Measurements from ENCODE around the gene NAV2.

NAV2 gene

GRCh38 chr11:19779740-19780139, 67.1 kb downstream of the NAV2 start:
- TF ChIP-seq, protein P1, sequence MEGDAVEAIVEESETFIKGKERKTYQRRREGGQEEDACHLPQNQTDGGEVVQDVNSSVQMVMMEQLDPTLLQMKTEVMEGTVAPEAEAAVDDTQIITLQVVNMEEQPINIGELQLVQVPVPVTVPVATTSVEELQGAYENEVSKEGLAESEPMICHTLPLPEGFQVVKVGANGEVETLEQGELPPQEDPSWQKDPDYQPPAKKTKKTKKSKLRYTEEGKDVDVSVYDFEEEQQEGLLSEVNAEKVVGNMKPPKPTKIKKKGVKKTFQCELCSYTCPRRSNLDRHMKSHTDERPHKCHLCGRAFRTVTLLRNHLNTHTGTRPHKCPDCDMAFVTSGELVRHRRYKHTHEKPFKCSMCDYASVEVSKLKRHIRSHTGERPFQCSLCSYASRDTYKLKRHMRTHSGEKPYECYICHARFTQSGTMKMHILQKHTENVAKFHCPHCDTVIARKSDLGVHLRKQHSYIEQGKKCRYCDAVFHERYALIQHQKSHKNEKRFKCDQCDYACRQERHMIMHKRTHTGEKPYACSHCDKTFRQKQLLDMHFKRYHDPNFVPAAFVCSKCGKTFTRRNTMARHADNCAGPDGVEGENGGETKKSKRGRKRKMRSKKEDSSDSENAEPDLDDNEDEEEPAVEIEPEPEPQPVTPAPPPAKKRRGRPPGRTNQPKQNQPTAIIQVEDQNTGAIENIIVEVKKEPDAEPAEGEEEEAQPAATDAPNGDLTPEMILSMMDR (IDR thresholded peaks at IDR 0.05; ENCODE audit: low read depth, low read length, missing control alignments), result no peak
- H3K4me3 ChIP-seq (ENCODE audit: low read depth, low read length), result no peak overlapping the region
- no peak for DNase-seq (ENCODE audit: low read depth)

DNA sequence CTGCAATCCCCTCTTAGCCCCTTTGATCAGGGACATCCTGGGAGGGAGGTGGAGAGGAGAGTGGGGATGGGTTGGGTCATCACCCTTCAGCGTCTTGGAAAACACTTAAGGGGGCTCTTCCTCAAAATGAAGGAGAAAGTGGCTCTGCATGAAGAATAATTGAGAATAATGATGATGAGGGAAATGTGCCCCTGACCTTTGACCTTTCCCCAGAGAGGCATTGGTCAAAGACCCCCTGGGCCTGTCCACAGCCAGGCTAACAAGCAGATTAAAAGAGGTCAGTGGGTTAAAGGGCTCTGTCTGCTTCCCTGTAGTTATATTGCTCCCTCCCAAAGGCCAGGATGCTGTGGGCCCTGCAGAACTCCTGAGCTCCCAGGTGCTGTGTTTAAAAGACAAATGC, 68.7 kb downstream of the NAV2 start:
- DNase-seq (ENCODE audit: low read depth), result no peak
- no peak overlapping the region for H3K4me3 ChIP-seq (ENCODE audit: low read depth, low read length)
- TF ChIP-seq, protein P1 (IDR thresholded peaks at IDR 0.05; ENCODE audit: low read depth, low read length, missing control alignments), result no peak

DNA sequence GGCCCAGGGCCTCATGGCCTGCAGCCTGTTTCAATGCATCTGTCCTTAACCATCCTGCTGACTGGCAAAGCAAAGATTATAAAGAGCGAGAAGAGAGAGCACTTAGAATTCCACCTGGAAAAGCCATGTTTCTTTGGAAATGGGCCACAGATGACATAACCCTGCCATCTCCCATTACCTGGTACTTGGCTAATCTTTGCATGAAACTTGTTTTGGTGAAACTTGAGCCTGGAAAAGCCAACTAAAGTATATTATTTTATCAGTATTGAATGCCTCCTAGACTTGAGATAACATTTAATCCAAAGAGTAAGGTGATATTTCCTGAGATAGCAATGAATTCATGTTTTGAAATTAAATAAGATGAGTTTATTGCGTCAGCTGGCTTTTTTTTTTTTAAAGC, 72.6 kb downstream of the NAV2 start:
- DNase-seq (ENCODE audit: low read depth), result no peak
- TF ChIP-seq, protein P1 (IDR thresholded peaks at IDR 0.05; ENCODE audit: low read depth, low read length, missing control alignments), result no peak
- no peak overlapping the region for H3K4me3 ChIP-seq (ENCODE audit: low read depth, low read length)

DNA sequence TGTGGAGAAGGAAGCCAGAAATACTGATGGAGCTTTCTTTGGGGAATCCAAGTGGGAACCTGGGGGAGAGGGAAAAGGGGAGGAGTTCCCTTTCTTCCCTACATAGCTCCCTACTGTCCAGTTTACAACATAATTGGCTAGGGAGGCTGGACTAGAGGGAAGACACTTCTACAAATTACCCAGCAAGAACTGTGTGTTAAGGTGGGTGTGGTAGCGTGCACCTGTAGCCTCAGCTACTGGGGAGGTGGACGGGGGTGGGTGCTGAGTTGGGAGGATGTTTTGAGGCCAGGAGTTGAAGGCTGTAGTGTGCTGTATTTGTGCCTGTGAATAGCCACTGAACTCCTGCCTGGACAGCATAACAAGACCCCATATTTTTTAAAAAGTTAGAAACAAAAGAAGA, 74.0 kb downstream of the NAV2 start:
- no peak overlapping the region for H3K4me3 ChIP-seq (ENCODE audit: low read depth, low read length)
- DNase-seq (ENCODE audit: low read depth), result no peak
- TF ChIP-seq, protein P1 (IDR thresholded peaks at IDR 0.05; ENCODE audit: low read depth, low read length, missing control alignments), result no peak

DNA sequence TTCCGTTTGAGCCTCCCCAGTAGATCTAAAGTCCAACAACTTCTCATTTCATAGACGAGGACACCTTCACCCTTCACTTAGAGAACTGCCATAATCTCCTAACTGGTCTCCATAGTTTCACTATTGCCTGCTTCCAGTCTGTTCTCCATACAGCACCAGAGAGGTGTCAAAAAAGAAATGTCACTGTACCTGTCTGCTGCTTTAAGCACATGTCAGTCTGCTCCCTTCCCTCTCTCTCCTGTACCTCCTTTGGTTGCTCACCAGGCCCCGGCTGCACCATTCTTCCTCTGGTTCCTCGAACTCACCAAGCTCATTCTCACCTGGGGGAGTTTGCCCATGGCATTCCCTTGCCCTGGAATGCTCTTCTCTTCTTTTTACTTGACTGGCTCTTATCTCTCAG, 75.8 kb downstream of the NAV2 start:
- TF ChIP-seq, protein P1 (IDR thresholded peaks at IDR 0.05; ENCODE audit: low read depth, low read length, missing control alignments), result no peak
- no peak overlapping the region for H3K4me3 ChIP-seq (ENCODE audit: low read depth, low read length)
- DNase-seq (ENCODE audit: low read depth), result no peak

DNA sequence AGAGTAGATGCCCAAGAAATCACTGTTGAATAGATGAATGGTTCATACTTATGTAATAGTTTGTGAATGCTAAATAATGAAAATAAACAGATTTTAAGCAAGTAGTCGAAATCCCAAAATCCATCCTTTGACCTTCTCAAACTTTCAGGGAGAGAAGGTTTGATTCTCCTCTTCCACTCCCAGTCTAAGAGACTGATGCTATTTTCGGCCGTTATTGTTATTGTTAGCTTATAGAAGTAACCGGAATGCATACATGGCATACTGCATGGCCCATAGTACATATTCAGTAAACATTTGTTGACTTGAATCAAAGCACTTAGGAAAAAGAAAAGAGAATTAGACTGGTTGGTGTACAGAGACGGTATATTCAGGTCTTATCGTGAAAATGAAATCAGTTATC, 76.6 kb downstream of the NAV2 start:
- DNase-seq (ENCODE audit: low read depth), result no peak
- TF ChIP-seq, protein P1 (IDR thresholded peaks at IDR 0.05; ENCODE audit: low read depth, low read length, missing control alignments), result no peak

DNA sequence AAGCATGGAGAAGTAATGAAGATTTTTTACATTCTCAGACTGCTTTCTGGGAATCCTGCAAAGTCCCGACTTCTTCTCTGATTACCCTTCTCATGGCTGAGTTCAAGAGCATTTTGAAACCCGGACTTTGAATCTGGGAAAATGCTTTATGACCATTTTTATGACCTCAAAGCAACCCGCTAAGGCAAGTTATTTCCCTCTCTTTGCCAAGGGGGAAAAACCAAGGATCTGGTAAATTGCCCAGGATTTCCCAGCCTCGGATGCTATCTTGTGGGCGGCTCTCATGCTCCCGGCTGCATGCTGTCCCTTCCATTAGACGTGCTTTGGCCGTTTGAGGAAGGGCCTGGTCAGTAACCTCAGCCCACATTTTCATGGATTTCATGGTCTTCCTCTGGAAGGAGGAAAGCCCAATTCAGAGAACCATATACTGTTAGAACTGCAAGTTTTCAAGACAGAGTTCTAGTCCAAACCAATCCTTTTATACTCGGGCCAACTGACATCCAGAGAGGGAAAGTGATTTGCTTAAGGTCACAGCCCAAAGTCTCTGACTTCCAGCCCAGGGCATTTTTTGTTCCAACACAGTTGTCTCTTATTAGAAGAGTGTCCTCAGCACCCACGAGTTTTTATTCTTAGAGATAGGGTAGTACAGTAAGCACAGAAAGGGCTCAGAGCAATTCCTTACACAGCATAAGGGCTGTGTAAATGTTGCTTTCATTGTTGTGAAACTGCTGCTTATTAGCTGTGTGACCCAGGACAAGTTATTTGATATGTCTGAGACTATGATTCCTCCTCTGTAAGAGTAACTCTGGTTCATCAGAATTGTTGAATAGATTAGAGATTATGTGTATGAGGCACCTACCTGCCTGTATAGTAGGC, 77.4 kb downstream of the NAV2 start:
- TF ChIP-seq, protein P1 (IDR thresholded peaks at IDR 0.05; ENCODE audit: low read depth, low read length, missing control alignments), result no peak
- H3K4me3 ChIP-seq (ENCODE audit: low read depth, low read length), result no peak overlapping the region
- DNase-seq (ENCODE audit: low read depth), result no peak

More for the DNA sequence above, 76.6 kb downstream of the NAV2 start:
- H3K4me3 ChIP-seq (ENCODE audit: low read depth, low read length), result no peak overlapping the region
